Measurements from ENCODE around the gene PFN3. TPM values are rescaled to one million over a fixed set of nuclear protein-coding genes. Genes with fewer than 3 reads are reported as not detected.
A peak's percentile ranks its signal among the peaks of the same experiment; 100 is the strongest.

PFN3 gene
- total and polyA plus RNA-seq, 2 of the 13 experiments (the other 11 are each of a cell fraction or from before 2014, with no cell fraction given) = not detected

DNA sequence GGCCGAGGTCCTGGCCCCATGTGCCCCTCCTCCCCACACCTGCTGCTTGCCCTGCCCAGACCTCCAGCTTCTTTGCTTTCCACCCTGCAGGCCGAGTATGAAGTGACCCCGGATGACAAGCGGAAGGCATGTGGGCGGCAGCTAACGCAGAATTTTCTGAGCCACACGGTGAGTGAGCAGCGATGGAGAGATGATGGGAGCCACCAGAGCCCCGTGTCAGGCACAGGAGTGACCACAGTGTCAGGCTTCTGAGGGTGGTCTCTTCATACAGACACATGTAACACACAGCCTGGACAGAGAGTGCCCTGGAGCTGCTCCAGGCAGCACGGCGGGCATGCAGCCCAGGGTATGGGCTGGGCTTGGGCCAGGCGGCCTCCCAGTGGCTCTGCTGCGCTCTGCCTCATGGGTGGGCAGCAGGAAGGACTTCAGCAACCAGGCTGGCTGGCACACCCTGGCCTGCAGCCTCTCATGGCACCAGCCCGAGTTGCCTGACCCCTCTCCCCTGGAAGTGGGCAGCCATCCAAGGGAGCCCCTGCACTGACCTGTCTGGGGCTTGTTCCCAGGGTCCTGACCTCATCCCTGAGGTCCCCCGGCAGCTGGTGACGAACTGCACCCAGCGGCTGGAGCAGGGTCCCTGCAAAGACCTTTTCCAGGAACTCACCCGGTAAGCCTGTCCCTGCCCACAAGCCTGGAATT, 31.8 kb upstream of the PFN3 start (continued):
- TF ChIP-seq, protein P1, sequence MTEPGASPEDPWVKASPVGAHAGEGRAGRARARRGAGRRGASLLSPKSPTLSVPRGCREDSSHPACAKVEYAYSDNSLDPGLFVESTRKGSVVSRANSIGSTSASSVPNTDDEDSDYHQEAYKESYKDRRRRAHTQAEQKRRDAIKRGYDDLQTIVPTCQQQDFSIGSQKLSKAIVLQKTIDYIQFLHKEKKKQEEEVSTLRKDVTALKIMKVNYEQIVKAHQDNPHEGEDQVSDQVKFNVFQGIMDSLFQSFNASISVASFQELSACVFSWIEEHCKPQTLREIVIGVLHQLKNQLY (CRISPR knock-in tag; IDR thresholded peaks at IDR 0.05) = no peak
- TF ChIP-seq ZNF460 (CRISPR knock-in tag; IDR thresholded peaks at IDR 0.05; ENCODE audit: borderline replicate concordance) (no peak), SPEN (CRISPR knock-in tag; IDR thresholded peaks at IDR 0.05; ENCODE audit: low read depth) (no peak), AGO2 (optimal IDR thresholded peaks at IDR 0.05; ENCODE audit: low read depth, low read length) (peak; percentile 38), MLXIP (CRISPR knock-in tag; IDR thresholded peaks at IDR 0.05; ENCODE audit: borderline replicate concordance) (no peak), SRSF1 (optimal IDR thresholded peaks at IDR 0.05; ENCODE audit: low read depth, low read length) (no peak), AHR (CRISPR knock-in tag; IDR thresholded peaks at IDR 0.05) (no peak), THAP9 (CRISPR knock-in tag; IDR thresholded peaks at IDR 0.05; ENCODE audit: borderline replicate concordance) (no peak), ZNF264 (CRISPR knock-in tag; IDR thresholded peaks at IDR 0.05) (no peak), SUZ12 (IDR thresholded peaks at IDR 0.05; ENCODE audit: low read depth, low read length) (no peak), U2AF1 (optimal IDR thresholded peaks at IDR 0.05; ENCODE audit: low read depth, low read length) (no peak), SAFB2 (CRISPR knock-in tag; IDR thresholded peaks at IDR 0.05; ENCODE audit: borderline replicate concordance, low read depth) (no peak), RBFOX2 (IDR thresholded peaks at IDR 0.05; ENCODE audit: low read depth, low read length) (peak; percentile 32; the same call in 1 of the 2 replicates), MAFG (CRISPR knock-in tag; IDR thresholded peaks at IDR 0.05) (no peak), SNAPC4 (CRISPR knock-in tag; IDR thresholded peaks at IDR 0.05) (no peak), E2F5 (CRISPR knock-in tag; conservative IDR thresholded peaks at IDR 0.05) (no peak), ATM (IDR thresholded peaks at IDR 0.05; ENCODE audit: borderline replicate concordance) (no peak)

Data from HepG2 (cell line).